Uterus (tissue), 2 donors: Measurements from ENCODE around the gene LSS.

Experiments used
- CTCF ChIP-seq, 4 experiments: fragments of 200-600 bp in 2 of 4; fragments of 450-650 bp in 2 of 4; sonication (generic) in 2 of 4; IDR thresholded peaks; one replicate each; pipeline ENCODE4 v1.5.1; 2016 to 2019; ENCODE audit warnings: antibody characterized with exemption in 4 of 4, mild to moderate bottlenecking in 2 of 4, moderate library complexity in 1 of 4
- POLR2A ChIP-seq, 2 donors: fragments of 450-650 bp; IDR thresholded peaks; one replicate each; pipeline ENCODE4 v1.6.1; 2016; ENCODE audit warnings: antibody characterized with exemption in 2 of 2, mild to moderate bottlenecking in 1 of 2, moderate library complexity in 1 of 2

- TF ChIP-seq CTCF (IDR thresholded peaks at IDR 0.05) (no peak), POLR2A (IDR thresholded peaks at IDR 0.05) (no peak)
These were observed 57.0 kb downstream of the LSS start for GRCh38 chr21:46171585-46171984.
